GM18951 (cell line): ENCODE measurements around the gene MVB12B.

Source experiments
- POLR2A ChIP-seq: IDR thresholded peaks from 4 replicates; pipeline ENCODE4 v1.6.1; 2011; ENCODE audit warnings: mild to moderate bottlenecking; ENCODE audit not compliant: insufficient read length, insufficient read depth; ENCODE audit errors: extremely low read depth
- in situ Hi-C: fragments of 300-500 bp; cut with MboI; formaldehyde crosslinking; loops from one replicate; pipeline ENCODE4 v1.12.0; 2022; ENCODE audit warnings: low sequenced_read_pairs, mixed read lengths, inconsistent platforms; ENCODE audit not compliant: unreplicated experiment

MVB12B gene

GRCh38 chr9:126392662-126393371 is 66.2 kb downstream of the MVB12B start:
- in situ Hi-C loops = no loop called here
- no peak for TF ChIP-seq POLR2A

GRCh38 chr9:126393876-126394275 is 67.2 kb downstream of the MVB12B start:
- no peak for TF ChIP-seq POLR2A
- in situ Hi-C loops = no loop called here

GRCh38 chr9:126394802-126395201 is 68.2 kb downstream of the MVB12B start:
- no peak for TF ChIP-seq POLR2A
- in situ Hi-C loops = no loop called here

GRCh38 chr9:126395439-126396212 is 69.0 kb downstream of the MVB12B start:
- no peak for TF ChIP-seq POLR2A
- in situ Hi-C loops = no loop called here

GRCh38 chr9:126397056-126397455 is 70.4 kb downstream of the MVB12B start:
- TF ChIP-seq POLR2A = no peak
- in situ Hi-C loops = no loop called here

GRCh38 chr9:126398403-126399058 is 71.9 kb downstream of the MVB12B start:
- in situ Hi-C loops = no loop called here
- TF ChIP-seq POLR2A = no peak

GRCh38 chr9:126399251-126399650 is 72.6 kb downstream of the MVB12B start:
- in situ Hi-C loops = no loop called here
- no peak for TF ChIP-seq POLR2A

GRCh38 chr9:126399789-126400188 is 73.2 kb downstream of the MVB12B start:
- TF ChIP-seq POLR2A = no peak
- in situ Hi-C loops = no loop called here

GRCh38 chr9:126400571-126400970 is 73.9 kb downstream of the MVB12B start:
- in situ Hi-C loops = no loop called here
- no peak for TF ChIP-seq POLR2A

- in situ Hi-C loops = no loop called here
- TF ChIP-seq POLR2A = no peak
These were observed 74.5 kb downstream of the MVB12B start for GRCh38 chr9:126401107-126401506.

- no peak for TF ChIP-seq POLR2A
- in situ Hi-C loops = no loop called here
These were observed 75.0 kb downstream of the MVB12B start for GRCh38 chr9:126401581-126401980.

- in situ Hi-C loops = no loop called here
- no peak for TF ChIP-seq POLR2A
These were observed 76.8 kb downstream of the MVB12B start for GRCh38 chr9:126403397-126403796.

GRCh38 chr9:126404459-126404858 is 77.8 kb downstream of the MVB12B start:
- no peak for TF ChIP-seq POLR2A
- in situ Hi-C loops = no loop called here

- in situ Hi-C loops = no loop called here
- TF ChIP-seq POLR2A = no peak
These were observed 79.5 kb downstream of the MVB12B start for GRCh38 chr9:126406075-126406667.
